ENCODE measurements around the gene GBE1. TPM values are rescaled to one million over a fixed set of nuclear protein-coding genes. Genes with fewer than 3 reads are reported as not detected.
A peak's percentile ranks its signal among the peaks of the same experiment; 100 is the strongest.
"Not testable (repeated sequence)": the region's sequence is repeated elsewhere in the genome, so short reads cannot be mapped to it uniquely, and the experiment has no call there.

GBE1 gene
- total RNA-seq, 1 experiment from 2014 or later, result 35.4 TPM

DNA sequence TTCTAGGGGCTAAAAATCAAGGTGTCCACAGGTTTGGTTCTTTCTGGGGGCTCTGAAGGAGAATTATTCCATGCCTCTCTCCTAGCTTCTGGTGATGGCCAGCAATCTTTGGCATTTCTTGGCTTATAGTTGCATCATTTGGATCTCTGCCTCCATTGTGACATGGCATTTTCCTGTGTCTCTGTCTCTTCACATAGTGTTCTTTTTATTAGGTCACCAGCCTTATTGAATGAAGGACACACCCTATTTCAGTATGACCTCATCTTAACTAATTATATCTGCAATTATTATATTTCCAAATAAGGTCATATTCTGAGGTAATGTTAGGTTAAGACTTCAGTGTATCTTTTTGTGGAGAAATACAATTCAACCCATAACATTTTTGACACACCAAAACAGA is 3.2 kb upstream of the GBE1 start:
- H3K27ac ChIP-seq, result no peak overlapping the region
- H3K9me3 ChIP-seq (replicated peaks), result no peaks in the 10 kb centered on the region
- DNase-seq, result no peak
- no peaks in the 10 kb centered on the region for H3K36me3 ChIP-seq
- H3K4me3 ChIP-seq, result no peak overlapping the region
- no peaks in the 10 kb centered on the region for H3K27me3 ChIP-seq
- no peaks in the 10 kb centered on the region; the same call in 1 of the 2 replicates for H3K4me1 ChIP-seq

DNA sequence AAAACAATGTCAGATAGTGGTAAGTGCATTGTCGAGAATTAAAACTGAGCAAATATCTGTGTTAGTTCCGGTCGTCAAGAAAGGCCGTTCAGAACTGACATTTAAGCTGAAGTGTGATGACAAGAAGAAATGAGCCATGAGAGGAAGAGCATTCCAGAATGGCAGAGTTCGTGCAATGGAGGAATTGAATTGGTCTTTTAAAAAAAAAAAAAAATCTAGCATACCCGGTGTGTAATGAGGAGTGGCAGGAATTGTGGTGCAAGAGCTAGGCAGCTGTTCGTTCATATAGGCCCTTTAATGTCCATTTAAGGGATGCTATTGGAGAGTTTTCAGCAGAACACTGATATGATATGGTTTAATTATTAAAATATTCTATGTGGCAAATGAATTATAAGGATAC is 2.6 kb upstream of the GBE1 start:
- Histone ChIP-seq H3K36me3 (0 out of 2 replicates have a peak, but pooled peaks cover 2% of the 10 kb centered on the region), H3K4me3 (no peak overlapping the region), H3K27ac (no peak overlapping the region), H3K4me1 (no peaks in the 10 kb centered on the region; the same call in 1 of the 2 replicates), H3K27me3 (no peaks in the 10 kb centered on the region), H3K9me3 (replicated peaks) (no peaks in the 10 kb centered on the region)
- no peak for DNase-seq

DNA sequence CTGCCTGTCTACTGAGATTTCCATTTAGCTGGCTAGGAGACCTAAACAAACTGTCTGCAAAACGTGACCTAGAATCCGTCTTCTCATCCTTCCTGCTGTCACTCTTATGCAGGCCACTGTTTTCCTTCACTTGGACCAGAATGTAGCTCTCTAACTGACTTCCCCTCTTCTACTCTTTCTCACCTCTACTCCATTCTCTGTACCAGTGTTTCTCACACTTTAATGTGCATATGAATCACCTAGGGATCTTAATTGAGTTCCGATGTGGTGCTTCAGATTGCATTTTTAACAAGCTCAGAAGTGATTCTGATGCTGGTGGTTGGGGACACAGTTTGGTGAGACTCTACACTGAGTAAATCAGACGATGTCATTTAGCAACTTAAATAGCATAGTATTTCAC is 1.6 kb upstream of the GBE1 start:
- H3K9me3 ChIP-seq (replicated peaks), result no peaks in the 10 kb centered on the region
- H3K27me3 ChIP-seq, result no peaks in the 10 kb centered on the region
- H3K4me1 ChIP-seq, result no peaks in the 10 kb centered on the region; the same call in 1 of the 2 replicates
- H3K27ac ChIP-seq, result no peak overlapping the region
- H3K36me3 ChIP-seq, result 0 out of 2 replicates have a peak, but pooled peaks cover 6% of the 10 kb centered on the region
- DNase-seq, result no peak
- no peak overlapping the region for H3K4me3 ChIP-seq

DNA sequence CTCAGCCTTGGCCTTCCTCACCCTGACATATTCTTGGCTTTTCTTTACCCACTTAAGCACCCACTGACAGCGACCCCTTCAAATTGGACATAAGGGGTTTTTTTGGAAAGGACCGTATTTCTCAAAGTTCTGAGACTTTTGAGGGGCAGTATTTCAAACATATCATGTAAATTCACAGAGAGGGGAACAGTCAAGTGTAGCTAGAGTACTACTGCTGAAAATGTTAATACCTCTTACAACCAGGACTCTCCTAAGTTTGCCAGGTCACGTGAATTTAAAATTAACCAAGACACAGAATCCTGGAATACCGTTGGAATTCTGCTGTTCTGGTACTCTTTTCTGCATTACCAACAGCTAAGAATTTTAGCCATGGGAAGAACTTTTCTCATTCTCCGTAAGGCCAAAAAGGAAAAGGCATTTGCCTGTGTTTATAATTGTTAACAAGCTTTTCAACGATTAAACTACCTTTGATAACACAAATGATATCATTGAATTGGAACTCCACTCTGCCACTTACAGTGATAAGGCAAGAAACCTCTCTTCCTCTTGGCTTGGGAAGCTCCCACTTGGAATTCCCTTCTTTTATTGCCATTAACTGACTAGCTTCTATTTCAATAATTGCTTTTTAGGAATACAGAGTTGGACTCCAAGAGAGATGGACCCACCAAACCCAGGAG is 597 bp upstream of the GBE1 start:
- no peaks in the 10 kb centered on the region for H3K9me3 ChIP-seq (replicated peaks)
- DNase-seq, result no peak
- 0 out of 2 replicates have a peak, but pooled peaks cover 6% of the 10 kb centered on the region for H3K36me3 ChIP-seq
- no peaks in the 10 kb centered on the region; the same call in 1 of the 2 replicates for H3K4me1 ChIP-seq
- H3K4me3 ChIP-seq, result peak overlapping the region; percentile 83
- no peaks in the 10 kb centered on the region for H3K27me3 ChIP-seq
- H3K27ac ChIP-seq, result peak overlapping the region; percentile 99

DNA sequence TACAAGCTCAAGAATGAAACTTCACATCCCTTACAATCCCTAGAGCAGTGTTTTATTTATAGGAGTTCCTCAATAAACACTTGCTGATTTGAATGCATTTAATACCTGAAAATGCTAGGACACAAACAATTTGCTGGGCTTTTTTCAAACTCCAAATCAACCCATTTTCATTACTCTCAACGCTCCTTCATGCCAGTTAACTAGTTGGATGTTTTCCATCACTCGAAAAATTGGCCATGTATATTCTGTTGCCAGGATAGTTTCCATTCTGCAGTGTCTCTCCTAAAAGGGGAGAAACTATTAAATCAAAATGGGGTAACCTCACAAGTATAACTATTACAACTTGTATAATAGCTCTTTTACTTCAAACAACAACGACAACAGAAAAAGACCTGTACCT is 1.2 kb downstream of the GBE1 start:
- no peak for DNase-seq

DNA sequence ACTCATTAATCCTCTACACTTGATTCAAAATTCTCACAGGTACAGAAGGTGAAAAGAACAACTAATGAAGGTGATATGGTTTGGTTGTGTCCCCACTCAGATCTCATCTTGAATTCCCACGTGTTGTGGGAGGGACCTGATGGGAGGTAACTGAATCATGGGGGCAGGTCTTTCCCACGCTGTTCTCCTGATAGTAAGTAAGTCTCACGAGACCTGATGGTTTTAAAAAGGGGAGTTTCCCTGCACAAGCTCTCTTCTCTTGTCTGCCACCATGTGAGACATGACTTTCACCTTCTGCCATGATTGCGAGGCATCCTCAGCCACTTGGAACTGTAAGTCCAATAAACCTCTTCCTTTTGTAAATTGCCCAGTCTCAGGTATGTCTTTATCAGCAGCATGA is 2.7 kb downstream of the GBE1 start:
- not testable (repeated sequence) for H3K9me3 ChIP-seq (replicated peaks); H3K27me3 ChIP-seq; H3K27ac ChIP-seq; H3K4me1 ChIP-seq; DNase-seq; H3K36me3 ChIP-seq; H3K4me3 ChIP-seq

More for the DNA sequence above, 1.2 kb downstream of the GBE1 start:
- H3K27ac ChIP-seq, result peak overlapping the region; percentile 99
- no peaks in the 10 kb centered on the region for H3K9me3 ChIP-seq (replicated peaks)
- H3K27me3 ChIP-seq, result no peaks in the 10 kb centered on the region
- H3K4me1 ChIP-seq, result no peaks in the 10 kb centered on the region; the same call in 1 of the 2 replicates
- H3K4me3 ChIP-seq, result peak overlapping the region; percentile 83
- 0 out of 2 replicates have a peak, but pooled peaks cover 6% of the 10 kb centered on the region for H3K36me3 ChIP-seq

DNA sequence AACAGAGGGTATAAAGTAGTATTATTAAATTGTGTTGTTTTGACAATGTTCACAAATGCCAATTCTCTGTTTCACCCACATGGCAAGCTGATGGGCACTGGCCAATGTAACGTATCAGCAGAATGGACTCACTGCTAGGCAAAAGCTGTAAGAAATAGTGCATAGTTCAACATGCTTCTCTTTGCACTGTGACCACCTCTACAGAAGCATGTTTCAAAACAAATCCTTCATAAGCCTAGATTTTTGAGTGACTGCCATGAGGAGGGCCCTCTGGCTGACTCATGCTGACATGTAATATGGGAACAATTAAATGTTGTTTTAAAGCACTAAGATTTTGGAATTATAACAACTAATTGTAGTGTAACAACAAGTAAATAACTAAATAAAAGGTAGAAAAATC is 3.2 kb downstream of the GBE1 start:
- Histone ChIP-seq H3K36me3 (0 out of 2 replicates have a peak, but pooled peaks cover 6% of the 10 kb centered on the region), H3K9me3 (replicated peaks) (no peaks in the 10 kb centered on the region; the same call in 1 of the 2 replicates), H3K27me3 (no peaks in the 10 kb centered on the region), H3K4me3 (no peak overlapping the region), H3K4me1 (no peaks in the 10 kb centered on the region; the same call in 1 of the 2 replicates), H3K27ac (no peak overlapping the region)
- no peak for DNase-seq

DNA sequence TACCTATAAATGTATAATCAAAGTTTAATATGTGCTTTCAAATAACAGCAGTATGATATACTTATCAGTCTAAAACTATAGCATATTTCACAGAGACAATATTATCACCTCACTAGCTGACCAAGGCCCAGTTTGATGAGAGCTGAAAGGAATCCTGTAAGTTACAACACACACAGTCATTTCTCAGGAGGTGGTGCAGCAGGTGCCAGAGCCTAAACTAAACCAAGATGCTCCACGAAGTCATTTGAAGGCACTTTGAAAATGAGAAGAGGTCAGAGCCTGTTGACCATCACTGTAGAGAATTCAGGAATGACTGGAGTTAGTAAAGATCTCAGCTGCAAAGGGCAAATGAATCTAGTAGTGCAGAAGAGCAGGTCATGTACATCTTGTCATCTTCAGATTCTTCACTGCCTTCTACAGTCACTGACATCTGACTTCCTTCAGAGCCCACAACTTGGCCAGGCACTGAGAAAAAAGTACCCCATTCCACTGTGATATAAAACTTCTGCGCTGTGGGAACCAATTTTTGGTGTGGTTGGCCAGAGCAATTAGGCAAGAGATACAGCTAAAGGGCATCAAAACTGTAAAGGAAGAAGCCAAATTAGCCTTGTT is 7.9 kb downstream of the GBE1 start:
- H3K27ac ChIP-seq, result no peak overlapping the region
- no peaks in the 10 kb centered on the region for H3K4me1 ChIP-seq
- 0 out of 2 replicates have a peak, but pooled peaks cover 1% of the 10 kb centered on the region for H3K36me3 ChIP-seq
- H3K9me3 ChIP-seq (replicated peaks), result no peaks in the 10 kb centered on the region; the same call in 1 of the 2 replicates
- H3K27me3 ChIP-seq, result no peaks in the 10 kb centered on the region
- DNase-seq, result no peak
- H3K4me3 ChIP-seq, result no peak overlapping the region

DNA sequence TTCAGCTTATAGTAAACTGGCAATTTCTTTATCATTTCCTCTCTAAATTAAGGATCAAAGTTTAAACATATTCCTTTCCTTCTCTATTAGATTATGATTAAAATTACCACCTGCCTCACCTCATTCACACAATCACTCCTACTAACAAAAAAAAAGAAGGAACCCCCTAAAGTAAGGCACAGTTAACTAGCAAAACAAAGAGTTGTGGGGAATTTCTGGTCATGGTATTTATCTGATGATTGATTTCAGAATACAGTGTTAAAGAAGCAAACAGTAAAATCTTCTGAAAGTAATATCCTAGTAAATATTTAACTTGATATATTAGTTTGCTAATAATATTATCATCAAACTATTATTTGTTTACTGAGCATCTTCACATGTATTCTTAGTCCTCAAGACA is 8.8 kb downstream of the GBE1 start:
- Histone ChIP-seq H3K27me3 (no peaks in the 10 kb centered on the region), H3K36me3 (no peaks in the 10 kb centered on the region), H3K27ac (no peak overlapping the region), H3K4me1 (no peaks in the 10 kb centered on the region), H3K4me3 (no peak overlapping the region), H3K9me3 (replicated peaks) (no peaks in the 10 kb centered on the region; the same call in 1 of the 2 replicates)
- no peak for DNase-seq

DNA sequence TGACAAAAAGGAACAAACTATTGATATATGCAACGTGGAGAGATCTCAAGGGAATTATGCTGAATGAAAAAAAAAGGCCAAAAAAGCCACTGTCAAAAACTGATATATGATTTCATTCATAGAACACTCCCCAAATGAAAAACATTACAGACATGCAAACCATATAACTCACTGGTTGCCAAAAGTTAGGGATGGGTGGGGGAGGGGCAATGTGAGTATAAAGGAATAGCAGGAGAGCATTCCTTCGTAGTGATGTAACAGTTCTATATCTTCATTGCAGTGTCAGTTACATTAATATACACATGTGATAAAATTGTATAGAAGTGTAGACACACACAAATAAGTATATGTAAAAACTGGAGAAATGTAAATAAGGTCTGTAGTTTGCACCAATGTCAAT is 12.2 kb downstream of the GBE1 start:
- H3K27me3 ChIP-seq, result no peaks in the 10 kb centered on the region
- H3K4me1 ChIP-seq, result peaks cover 17% of the 10 kb centered on the region
- no peak overlapping the region for H3K27ac ChIP-seq
- no peak overlapping the region for H3K4me3 ChIP-seq
- no peaks in the 10 kb centered on the region for H3K36me3 ChIP-seq
- no peaks in the 10 kb centered on the region for H3K9me3 ChIP-seq (replicated peaks)
- DNase-seq, result no peak

DNA sequence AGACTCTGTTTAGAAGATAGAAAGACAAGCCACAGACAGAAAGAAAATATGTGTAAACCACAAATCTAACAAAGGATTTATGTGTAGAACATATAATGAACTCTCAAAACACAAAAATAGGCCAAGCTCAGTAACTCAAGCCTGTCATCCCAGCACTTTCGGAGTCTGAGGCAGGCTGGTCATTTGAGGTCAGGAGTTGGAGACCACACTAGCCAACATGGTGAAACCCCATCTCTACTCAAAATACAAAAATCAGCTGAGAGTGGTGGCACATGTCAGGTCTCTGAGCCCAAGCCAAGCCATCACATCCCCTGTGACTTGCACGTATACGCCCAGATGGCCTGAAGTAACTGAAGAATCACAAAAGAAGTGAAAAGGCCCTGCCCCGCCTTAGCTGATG is 14.2 kb downstream of the GBE1 start:
- DNase-seq; H3K36me3 ChIP-seq; H3K27ac ChIP-seq; H3K4me3 ChIP-seq; H3K27me3 ChIP-seq; H3K9me3 ChIP-seq (replicated peaks): not testable (repeated sequence)
- peaks cover 37% of the 10 kb centered on the region for H3K4me1 ChIP-seq

DNA sequence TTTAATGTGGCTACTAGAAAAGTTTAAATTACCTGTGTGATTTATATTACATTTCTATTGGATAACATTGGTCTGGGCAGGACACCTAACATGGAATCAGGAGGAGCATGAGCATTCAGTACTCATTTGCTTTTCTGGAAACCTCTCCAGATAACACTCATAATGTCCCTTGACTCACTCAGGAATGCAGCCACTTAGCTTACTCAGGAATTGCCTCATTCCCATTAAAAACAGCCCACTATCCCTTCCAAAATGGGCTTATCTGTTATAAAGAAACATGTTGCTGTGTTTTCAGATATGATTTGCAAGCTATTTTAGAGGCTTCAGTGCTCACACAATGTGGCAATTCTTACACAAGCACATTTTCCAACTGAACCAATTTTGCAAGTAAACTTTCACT is 17.1 kb downstream of the GBE1 start:
- Histone ChIP-seq H3K27ac (peak overlapping the region; percentile 90), H3K4me1 (peaks cover 58% of the 10 kb centered on the region)
- peak in 1 of 2 experiments; percentile 37 for DNase-seq

DNA sequence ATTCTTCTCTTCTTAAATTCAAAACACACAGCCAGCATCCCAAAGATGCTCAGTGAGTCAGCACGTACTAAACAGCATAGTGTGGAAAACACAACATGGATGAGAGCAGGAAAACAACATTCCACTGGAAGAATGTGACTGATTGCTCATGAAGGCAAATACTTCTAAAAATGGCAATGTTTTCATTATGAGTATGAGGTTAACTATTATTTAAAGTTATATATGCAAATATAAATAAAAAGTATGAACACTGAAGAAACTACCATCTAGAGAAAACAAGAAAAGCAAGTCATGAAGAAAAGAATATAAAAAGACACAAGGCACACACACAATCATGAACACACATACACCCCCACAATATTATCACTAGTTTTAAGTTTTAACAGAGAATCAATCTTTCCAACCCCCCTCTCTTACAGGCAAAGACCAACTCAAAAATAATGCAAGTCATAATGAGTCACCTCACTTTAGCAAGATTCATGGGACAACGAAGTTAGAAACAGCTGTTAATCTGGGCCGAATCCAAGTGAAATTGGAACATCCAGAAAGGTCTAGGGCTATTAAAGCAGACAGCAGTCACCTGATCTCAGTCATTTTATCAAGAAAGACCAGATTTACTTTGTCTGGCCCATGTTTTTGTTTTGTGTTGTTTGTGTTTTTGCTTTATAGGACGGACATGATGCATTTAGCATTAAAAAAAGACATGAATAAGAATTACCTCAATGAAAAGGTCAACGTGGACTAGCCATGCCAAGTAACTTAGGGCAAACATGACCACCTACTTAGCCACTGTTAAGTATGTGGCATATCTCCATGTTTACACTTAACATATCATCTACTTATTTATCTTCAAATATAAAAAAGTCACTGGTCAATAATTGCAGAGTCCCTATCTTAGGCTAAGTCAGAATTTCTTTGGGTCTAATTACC is 18.1 kb downstream of the GBE1 start:
- H3K27me3 ChIP-seq, result no peaks in the 10 kb centered on the region
- H3K27ac ChIP-seq, result peak overlapping the region; percentile 90
- H3K4me1 ChIP-seq, result peaks cover 62% of the 10 kb centered on the region
- H3K9me3 ChIP-seq (replicated peaks), result no peaks in the 10 kb centered on the region
- no peaks in the 10 kb centered on the region for H3K36me3 ChIP-seq
- H3K4me3 ChIP-seq, result peak overlapping the region; percentile 8
- DNase-seq, result peak; percentile 54 to 78

More for the DNA sequence above, 17.1 kb downstream of the GBE1 start:
- H3K27me3 ChIP-seq, result no peaks in the 10 kb centered on the region
- no peaks in the 10 kb centered on the region for H3K9me3 ChIP-seq (replicated peaks)
- H3K36me3 ChIP-seq, result no peaks in the 10 kb centered on the region
- H3K4me3 ChIP-seq, result no peak overlapping the region

DNA sequence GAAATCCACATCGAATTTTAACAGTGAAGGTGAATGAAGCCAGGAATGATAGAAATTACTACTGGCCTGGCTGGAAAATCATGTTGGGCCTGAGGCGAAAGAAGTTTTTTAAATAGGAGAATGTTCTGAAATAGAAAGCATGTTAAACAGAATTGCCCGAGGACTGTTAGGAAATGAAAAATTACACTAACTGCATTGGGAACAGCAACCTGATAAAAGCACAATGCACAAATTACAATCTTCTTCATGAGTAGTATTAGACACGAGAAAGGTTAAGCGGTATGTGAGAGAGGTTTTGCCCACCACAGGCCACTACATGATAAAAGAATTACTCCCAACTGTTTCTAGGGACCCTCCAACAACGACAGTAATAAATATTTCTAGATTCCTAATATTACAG is 18.9 kb downstream of the GBE1 start:
- H3K27ac ChIP-seq, result peak overlapping the region; percentile 90
- H3K27me3 ChIP-seq, result no peaks in the 10 kb centered on the region
- H3K4me1 ChIP-seq, result peaks cover 62% of the 10 kb centered on the region
- peak overlapping the region; percentile 8 for H3K4me3 ChIP-seq
- H3K9me3 ChIP-seq (replicated peaks), result no peaks in the 10 kb centered on the region
- DNase-seq, result peak in 1 of 2 experiments; percentile 12
- H3K36me3 ChIP-seq, result no peaks in the 10 kb centered on the region

All from SJCRH30 (cell line).